HEK293T (cell line): ENCODE measurements around the gene RBM26.

Experiments
- ARNT ChIP-seq: fragments of 450-650 bp; IDR thresholded peaks from 2 replicates; pipeline ENCODE4 v1.6.1; 2017; ENCODE audit warnings: mild to moderate bottlenecking
- BHLHE40 ChIP-seq: fragments of 450-650 bp; IDR thresholded peaks from 2 replicates; pipeline ENCODE4 v1.6.1; 2016; ENCODE audit warnings: mild to moderate bottlenecking, moderate library complexity, borderline replicate concordance
- ELF4 ChIP-seq: fragments of 450-650 bp; IDR thresholded peaks from 2 replicates; pipeline ENCODE4 v1.6.1; 2017; ENCODE audit warnings: antibody characterized with exemption
- FOXA1 ChIP-seq: fragments of 450-650 bp; IDR thresholded peaks from 2 replicates; pipeline ENCODE4 v1.6.1; 2016; ENCODE audit warnings: mild to moderate bottlenecking
- FOXK2 ChIP-seq: fragments of 450-650 bp; IDR thresholded peaks from 2 replicates; pipeline ENCODE4 v1.6.1; 2016; ENCODE audit warnings: mild to moderate bottlenecking
- FOXM1 ChIP-seq: fragments of 450-650 bp; IDR thresholded peaks from 2 replicates; pipeline ENCODE4 v1.6.1; 2017; ENCODE audit warnings: mild to moderate bottlenecking, borderline replicate concordance
- HDGF ChIP-seq: fragments of 450-650 bp; IDR thresholded peaks from 2 replicates; pipeline ENCODE4 v1.6.1; 2017; ENCODE audit warnings: antibody characterized with exemption, borderline replicate concordance
- L3MBTL2 ChIP-seq: fragments of 450-650 bp; conservative IDR thresholded peaks from 2 replicates; pipeline ENCODE4 v1.6.1; 2016; ENCODE audit warnings: mild to moderate bottlenecking
- LEF1 ChIP-seq: fragments of 450-650 bp; IDR thresholded peaks from 2 replicates; pipeline ENCODE4 v1.6.1; 2017; ENCODE audit warnings: mild to moderate bottlenecking, borderline replicate concordance
- NFRKB ChIP-seq: fragments of 450-650 bp; IDR thresholded peaks from 2 replicates; pipeline ENCODE4 v1.6.1; 2016; ENCODE audit warnings: mild to moderate bottlenecking, moderate library complexity
- PKNOX1 ChIP-seq: fragments of 450-650 bp; IDR thresholded peaks from 2 replicates; pipeline ENCODE4 v1.6.1; 2016
- SP1 ChIP-seq: fragments of 450-650 bp; IDR thresholded peaks from 2 replicates; pipeline ENCODE4 v1.6.1; 2017
- TARDBP ChIP-seq: fragments of 450-650 bp; IDR thresholded peaks from 2 replicates; pipeline ENCODE4 v1.6.1; 2016
- ZNF384 ChIP-seq: fragments of 450-650 bp; IDR thresholded peaks from 2 replicates; pipeline ENCODE4 v1.6.1; 2016

GRCh38 chr13:79282976-79283375, 123.1 kb downstream of the RBM26 start:
- no peak for TF ChIP-seq TARDBP
- TF ChIP-seq SP1: no peak
- no peak for TF ChIP-seq FOXM1
- no peak for TF ChIP-seq PKNOX1
- TF ChIP-seq ARNT: no peak
- TF ChIP-seq FOXA1: no peak
- no peak for TF ChIP-seq L3MBTL2
- TF ChIP-seq ZNF384: no peak
- TF ChIP-seq LEF1: no peak
- no peak for TF ChIP-seq BHLHE40
- TF ChIP-seq HDGF: no peak
- TF ChIP-seq FOXK2: no peak
- no peak for TF ChIP-seq ELF4
- TF ChIP-seq NFRKB: no peak
